Cardiac muscle cell (in vitro differentiated cells and primary cell): ENCODE measurements around the gene CDC25A. TPM values are rescaled to one million over a fixed set of nuclear protein-coding genes. Genes with fewer than 3 reads are reported as not detected.

Source experiments
- DNase-seq, 2 donors: peaks; one replicate each; pipeline versions ENCODE4 v3.0.0 to v3.0.0-alpha.2; 2010 to 2017; ENCODE audit warnings: low read depth in 1 of 2, low spot score in 1 of 2
- H3K27ac ChIP-seq: fragments of 200-600 bp; sonication (generic); 2 replicates; pipeline ENCODE4 v1.5.1; 2016
- H3K27me3 ChIP-seq: fragments of 200-600 bp; sonication (generic); 2 replicates; pipeline ENCODE4 v1.6.0; 2016; ENCODE audit warnings: control low read depth
- H3K36me3 ChIP-seq: fragments of 200-600 bp; sonication (generic); 2 replicates; pipeline ENCODE4 v1.5.1; 2016; ENCODE audit warnings: control low read depth
- H3K4me1 ChIP-seq: fragments of 200-600 bp; sonication (generic); 2 replicates; pipeline ENCODE4 v1.8.1; 2017; ENCODE audit warnings: low read depth, mild to moderate bottlenecking, mixed run types
- H3K4me3 ChIP-seq: fragments of 200-600 bp; sonication (generic); 2 replicates; pipeline ENCODE4 v1.5.1; 2016; ENCODE audit warnings: mild to moderate bottlenecking
- H3K9me3 ChIP-seq: fragments of 200-600 bp; sonication (generic); 2 replicates; pipeline ENCODE4 v1.5.1; 2017; ENCODE audit warnings: low read depth, mild to moderate bottlenecking, control low read depth
- polyA plus RNA-seq: library from polyadenylated mRNA; unstranded; fragments of >200 nt; fragmentation: Nextera tagmentation; extraction: Ambion mirVana; gene quantifications from 2 replicates; pipeline ENCODE4 v1.2.1, GENCODE V29; 2016
- total RNA-seq: library from RNA; depleted of rRNA; stranded (reverse); fragments of >200 nt; gene quantifications from 2 replicates; pipeline ENCODE4 v1.2.3, GENCODE V29; 2016
- TF ChIP-seq, protein P1 (sequence below): IDR thresholded peaks from 2 replicates; pipeline ENCODE4 v1.5.1; 2012; ENCODE audit warnings: low read depth, mild to moderate bottlenecking, low read length

CDC25A gene
- total and polyA plus RNA-seq, 2 experiments from 2014 or later: 12.6 to 12.8 TPM

DNA sequence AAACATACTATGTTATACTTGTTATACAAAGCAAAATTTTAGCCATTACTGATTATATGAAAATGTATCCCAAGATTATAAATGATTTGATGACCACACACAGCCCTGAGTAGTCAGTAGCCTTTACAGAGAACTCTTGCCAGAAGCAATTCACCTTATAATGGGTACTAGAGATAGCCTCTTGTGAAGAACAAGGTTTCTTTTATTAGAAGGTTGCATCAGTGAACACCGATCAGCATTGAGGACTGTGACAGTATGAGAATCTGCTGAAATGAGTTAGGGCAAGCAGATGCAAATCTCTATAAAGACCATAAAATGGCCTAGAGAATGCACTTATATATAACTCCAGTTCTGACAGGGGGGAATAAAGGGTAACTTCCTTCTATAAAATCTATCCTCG, 10.1 kb downstream of the CDC25A start:
- TF ChIP-seq, protein P1, sequence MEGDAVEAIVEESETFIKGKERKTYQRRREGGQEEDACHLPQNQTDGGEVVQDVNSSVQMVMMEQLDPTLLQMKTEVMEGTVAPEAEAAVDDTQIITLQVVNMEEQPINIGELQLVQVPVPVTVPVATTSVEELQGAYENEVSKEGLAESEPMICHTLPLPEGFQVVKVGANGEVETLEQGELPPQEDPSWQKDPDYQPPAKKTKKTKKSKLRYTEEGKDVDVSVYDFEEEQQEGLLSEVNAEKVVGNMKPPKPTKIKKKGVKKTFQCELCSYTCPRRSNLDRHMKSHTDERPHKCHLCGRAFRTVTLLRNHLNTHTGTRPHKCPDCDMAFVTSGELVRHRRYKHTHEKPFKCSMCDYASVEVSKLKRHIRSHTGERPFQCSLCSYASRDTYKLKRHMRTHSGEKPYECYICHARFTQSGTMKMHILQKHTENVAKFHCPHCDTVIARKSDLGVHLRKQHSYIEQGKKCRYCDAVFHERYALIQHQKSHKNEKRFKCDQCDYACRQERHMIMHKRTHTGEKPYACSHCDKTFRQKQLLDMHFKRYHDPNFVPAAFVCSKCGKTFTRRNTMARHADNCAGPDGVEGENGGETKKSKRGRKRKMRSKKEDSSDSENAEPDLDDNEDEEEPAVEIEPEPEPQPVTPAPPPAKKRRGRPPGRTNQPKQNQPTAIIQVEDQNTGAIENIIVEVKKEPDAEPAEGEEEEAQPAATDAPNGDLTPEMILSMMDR: no peak
- Histone ChIP-seq H3K36me3 (peaks cover 55% of the 10 kb centered on the region), H3K4me3 (no peak overlapping the region), H3K4me1 (no peaks in the 10 kb centered on the region), H3K27ac (no peak overlapping the region), H3K27me3 (no peaks in the 10 kb centered on the region), H3K9me3 (no peaks in the 10 kb centered on the region)
- no peak for DNase-seq

DNA sequence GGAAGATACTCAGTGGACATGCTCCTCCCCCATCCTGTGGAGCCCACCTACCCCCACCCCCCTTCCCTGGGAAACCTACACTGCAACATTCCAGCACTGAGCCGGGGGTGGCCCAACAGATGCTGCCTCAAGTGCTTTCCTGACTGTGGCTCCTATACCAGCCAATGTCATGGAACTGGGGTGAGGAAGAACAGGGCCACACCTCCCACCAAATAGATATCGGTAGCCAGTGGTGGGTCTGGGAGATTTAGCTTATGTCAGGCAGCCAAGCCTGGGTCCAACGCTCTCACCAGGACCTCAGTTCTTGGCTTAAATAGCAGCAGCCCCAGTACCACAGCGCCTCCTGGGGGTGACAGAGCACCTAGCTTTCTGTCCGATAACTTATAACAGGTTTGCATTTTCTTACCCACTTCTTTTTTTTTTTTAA, 30.3 kb downstream of the CDC25A start:
- TF ChIP-seq, protein P1: peak; percentile 93

DNA sequence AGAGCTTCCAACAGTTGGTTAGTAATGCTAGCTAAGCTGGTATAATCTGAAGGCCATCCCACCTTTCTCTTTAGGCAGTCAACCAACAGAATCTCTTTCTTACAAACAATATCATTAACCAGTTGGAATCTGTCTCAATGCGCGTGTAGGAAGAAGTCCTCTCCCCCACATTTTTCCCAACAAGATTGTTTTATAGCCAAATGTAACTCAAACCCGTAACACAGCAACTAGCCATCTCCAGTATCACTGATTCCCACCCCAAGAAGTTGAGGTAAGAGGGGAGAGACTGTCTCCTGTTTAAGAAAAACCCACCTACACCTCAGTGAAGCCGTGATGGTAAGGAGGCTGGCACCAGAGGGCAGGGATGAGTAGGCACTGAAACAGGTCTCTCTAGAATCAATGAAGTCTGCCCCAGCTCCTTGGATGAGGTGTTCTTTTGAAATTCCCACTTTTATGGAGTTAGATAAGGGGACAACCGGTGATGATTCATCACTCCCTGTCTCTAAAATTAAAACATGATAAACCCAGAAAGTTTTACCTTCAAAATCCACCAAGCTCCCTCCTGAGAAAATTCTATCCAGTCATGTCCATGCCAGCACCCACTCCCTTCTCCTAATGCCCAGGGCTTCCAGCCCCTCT, 30.9 kb downstream of the CDC25A start:
- peak in 1 of 2 donors; percentile 26 for DNase-seq
- Histone ChIP-seq H3K4me1 (no peaks in the 10 kb centered on the region), H3K36me3 (peaks cover 21% of the 10 kb centered on the region), H3K27ac (no peak overlapping the region), H3K4me3 (no peak overlapping the region), H3K9me3 (no peaks in the 10 kb centered on the region), H3K27me3 (no peaks in the 10 kb centered on the region)
- TF ChIP-seq, protein P1: no peak

More for the DNA sequence above, 30.3 kb downstream of the CDC25A start:
- no peaks in the 10 kb centered on the region for H3K27me3 ChIP-seq
- DNase-seq: peak; percentile 78 to 86
- no peaks in the 10 kb centered on the region for H3K4me1 ChIP-seq
- H3K9me3 ChIP-seq: no peaks in the 10 kb centered on the region
- H3K27ac ChIP-seq: no peak overlapping the region
- H3K36me3 ChIP-seq: peaks cover 23% of the 10 kb centered on the region
- H3K4me3 ChIP-seq: no peak overlapping the region

DNA sequence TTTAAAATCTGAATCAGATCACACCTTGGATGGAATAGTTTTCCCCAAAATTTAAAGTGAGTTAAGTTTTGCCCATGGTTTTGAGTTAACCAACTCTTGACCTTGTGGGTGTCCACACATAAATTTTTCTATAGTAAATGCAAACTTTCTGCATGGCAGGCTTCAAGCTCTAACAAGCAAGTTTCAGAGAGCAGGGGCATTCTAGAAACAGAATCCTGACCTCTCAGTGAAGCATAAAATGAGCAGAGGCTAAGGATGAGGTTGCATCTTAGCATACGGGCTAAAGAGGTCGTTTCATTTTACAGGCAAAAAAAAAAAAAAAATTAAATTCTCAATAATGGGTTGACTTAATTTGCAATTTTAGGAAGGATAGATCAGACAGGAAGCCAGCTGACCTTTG, 32.1 kb downstream of the CDC25A start:
- Histone ChIP-seq H3K36me3 (peaks cover 9% of the 10 kb centered on the region), H3K4me1 (peaks cover 2% of the 10 kb centered on the region), H3K27me3 (no peaks in the 10 kb centered on the region), H3K27ac (no peak overlapping the region), H3K4me3 (no peak overlapping the region), H3K9me3 (no peaks in the 10 kb centered on the region)
- TF ChIP-seq, protein P1: no peak
- DNase-seq: no peak

DNA sequence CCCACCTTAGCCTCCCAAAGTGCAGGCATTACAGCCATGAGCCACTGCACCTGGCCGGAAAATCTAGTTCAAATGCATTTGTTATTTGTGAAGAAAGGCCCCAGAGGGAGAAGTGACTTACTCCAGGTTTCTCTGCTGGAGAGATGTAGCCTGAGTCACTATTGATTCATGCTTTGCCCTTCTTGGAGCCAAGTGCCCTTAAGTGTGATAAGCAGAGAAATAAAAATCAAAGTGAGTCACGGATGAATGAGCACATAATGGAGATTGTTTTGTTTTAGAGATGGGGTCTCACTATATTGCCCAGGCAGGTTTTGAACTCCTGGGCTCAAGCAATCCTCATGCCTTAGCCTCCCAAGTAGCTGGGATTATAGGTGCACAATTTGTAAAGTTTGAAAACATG, 33.1 kb downstream of the CDC25A start:
- TF ChIP-seq, protein P1: no peak
- peak in 1 of 2 donors; percentile 56 for DNase-seq
- no peaks in the 10 kb centered on the region for H3K9me3 ChIP-seq

More for the DNA sequence above, 33.1 kb downstream of the CDC25A start:
- Histone ChIP-seq H3K36me3 (peaks cover 8% of the 10 kb centered on the region), H3K27ac (no peak overlapping the region), H3K4me1 (peaks cover 4% of the 10 kb centered on the region), H3K4me3 (no peak overlapping the region), H3K27me3 (no peaks in the 10 kb centered on the region)
